DMS53 (cell line): Measurements from ENCODE around the gene RAD54L.
"Not testable (repeated sequence)": the region's sequence is repeated elsewhere in the genome, so short reads cannot be mapped to it uniquely, and the experiment has no call there.

Experiments used
- DNase-seq: peaks from one replicate; lab custom pipeline; 2025; lab: John Stamatoyannopoulos, UW

Gene RAD54L

DNA sequence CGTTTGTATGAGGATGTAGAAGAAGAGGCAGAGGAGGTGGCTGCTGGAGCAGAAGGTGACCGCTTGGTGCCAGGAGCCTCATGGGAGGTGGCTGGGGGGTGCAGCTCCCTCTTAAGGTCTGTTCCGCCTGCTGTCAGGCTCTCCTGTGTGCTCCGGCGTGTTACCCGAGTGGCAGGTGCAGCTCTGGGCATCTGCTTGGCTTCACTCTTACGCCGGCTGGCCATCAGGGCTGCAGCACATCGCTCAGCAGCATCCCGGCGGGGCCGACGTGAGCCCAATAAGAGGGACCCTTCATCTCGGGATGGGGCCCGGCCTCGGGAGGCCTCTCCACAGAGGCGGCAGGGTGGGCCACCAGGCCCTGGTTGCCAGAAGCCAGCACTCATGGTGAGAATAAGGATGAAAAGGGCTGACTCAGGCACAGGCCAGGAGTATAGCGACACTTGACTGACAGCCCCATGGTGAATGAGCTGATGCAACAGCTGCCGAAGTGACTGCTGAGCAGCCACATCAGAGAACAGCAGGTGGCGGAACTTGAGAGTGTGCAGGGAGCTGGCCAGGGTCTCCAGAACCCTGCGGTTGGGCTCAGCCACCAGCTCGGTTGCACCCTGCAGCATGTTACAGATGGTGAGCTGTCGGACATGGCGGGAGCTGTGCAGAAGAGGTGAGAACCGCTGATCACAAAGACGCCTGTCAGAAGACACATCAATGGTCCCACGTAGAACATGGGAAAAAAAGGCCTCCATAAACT, 38.3 kb downstream of the RAD54L start:
- peak; percentile 98 for DNase-seq

GRCh38 chr1:46288485-46289133, 41.0 kb downstream of the RAD54L start:
- DNase-seq: peak; percentile 37

- no peak for DNase-seq
These were observed 41.6 kb downstream of the RAD54L start for GRCh38 chr1:46289134-46289494.

DNA sequence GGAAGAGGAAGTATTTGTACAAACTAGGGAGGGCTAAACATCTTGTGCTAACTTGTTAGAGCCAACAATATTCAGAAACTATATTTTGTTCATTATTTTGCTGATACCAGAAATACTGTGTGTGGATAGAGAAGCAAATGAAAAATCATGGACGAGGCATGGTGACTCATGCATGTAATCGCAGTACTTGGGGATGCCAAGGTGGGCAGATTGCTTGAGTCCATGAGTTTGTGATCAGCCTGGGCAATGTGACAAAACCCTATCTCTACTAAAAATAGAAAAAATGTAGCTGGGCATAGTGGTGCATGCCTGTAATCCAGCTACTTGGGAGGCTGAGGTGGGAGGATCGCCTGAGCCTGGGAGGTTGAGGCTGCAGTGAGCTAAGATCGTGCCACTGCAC, 42.4 kb downstream of the RAD54L start:
- DNase-seq: no peak

- no peak for DNase-seq
These were observed 47.7 kb downstream of the RAD54L start for GRCh38 chr1:46295306-46295705.

DNA sequence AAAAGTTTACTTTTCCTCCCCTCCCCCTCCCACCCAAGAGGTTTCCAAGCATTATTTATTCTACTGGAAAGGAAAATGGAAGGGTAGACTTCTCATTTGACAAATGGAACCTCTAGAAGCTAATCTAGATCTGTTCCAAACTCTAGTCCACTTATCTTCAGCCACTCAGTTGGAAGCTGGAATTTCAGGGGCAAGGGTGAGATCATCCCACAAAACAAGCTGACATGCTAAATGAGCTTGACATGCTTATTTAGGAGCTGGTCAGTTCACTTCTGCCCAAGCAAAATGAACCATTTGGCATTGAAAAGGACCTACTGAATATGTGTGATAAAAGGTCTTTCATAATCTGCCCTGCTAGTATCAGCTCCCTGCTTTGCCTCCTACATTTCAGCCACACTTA, 50.8 kb downstream of the RAD54L start:
- no peak for DNase-seq

DNA sequence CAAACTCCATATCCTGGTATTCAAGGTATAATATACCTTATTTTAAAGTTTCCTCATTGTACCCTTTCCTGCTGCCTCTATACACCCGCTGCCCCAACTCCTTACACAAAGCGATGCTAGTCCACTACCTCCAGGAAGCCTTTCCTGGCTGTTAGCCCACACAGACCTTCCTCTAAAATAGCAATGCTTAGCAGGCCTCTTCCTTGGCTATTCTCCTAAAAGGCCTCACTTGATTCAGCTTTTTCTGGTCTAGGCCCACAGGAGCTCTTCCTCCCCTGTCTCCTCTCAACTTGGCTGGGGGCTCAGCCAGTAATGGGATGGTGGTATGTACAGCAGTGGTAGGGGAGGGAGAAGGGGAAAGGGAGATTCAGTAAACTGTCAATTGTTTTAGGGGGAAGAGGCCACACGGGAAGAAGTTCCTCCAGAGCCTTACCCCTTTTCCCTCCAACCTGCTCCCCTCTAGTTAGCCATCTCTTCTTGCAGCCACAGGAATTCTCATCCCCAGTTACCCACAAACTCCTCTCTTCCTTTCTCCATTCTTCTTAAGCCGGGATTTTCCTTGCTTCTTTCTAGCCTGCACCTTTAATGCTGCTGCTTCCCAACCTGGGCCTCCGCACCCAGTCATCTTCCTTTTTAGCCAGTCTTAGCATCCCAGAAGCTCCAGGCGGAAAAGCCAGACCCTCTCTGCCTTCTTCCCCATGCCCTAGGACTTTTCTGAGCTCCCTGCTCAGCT, 53.3 kb downstream of the RAD54L start:
- no peak for DNase-seq

DNA sequence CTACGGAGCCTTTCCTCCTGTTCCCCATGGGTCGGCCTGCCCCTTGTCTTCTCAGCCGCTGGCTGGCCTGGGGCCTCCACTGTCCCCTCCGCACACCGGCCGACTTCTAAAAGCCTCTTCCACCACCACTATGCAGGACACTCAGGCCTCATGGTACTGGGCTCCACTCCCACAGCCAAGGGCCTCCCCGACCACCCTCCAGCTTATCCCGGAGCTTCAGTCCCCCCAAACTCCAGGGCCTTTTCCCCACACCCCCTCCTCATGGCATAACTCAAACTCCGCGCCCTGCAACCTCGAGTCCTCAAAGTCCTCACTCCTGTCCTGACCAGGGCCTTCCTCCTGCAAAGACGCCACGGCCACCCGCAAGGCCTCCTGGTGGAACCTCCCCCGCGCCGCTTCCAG, 53.8 kb downstream of the RAD54L start:
- no peak for DNase-seq

DNA sequence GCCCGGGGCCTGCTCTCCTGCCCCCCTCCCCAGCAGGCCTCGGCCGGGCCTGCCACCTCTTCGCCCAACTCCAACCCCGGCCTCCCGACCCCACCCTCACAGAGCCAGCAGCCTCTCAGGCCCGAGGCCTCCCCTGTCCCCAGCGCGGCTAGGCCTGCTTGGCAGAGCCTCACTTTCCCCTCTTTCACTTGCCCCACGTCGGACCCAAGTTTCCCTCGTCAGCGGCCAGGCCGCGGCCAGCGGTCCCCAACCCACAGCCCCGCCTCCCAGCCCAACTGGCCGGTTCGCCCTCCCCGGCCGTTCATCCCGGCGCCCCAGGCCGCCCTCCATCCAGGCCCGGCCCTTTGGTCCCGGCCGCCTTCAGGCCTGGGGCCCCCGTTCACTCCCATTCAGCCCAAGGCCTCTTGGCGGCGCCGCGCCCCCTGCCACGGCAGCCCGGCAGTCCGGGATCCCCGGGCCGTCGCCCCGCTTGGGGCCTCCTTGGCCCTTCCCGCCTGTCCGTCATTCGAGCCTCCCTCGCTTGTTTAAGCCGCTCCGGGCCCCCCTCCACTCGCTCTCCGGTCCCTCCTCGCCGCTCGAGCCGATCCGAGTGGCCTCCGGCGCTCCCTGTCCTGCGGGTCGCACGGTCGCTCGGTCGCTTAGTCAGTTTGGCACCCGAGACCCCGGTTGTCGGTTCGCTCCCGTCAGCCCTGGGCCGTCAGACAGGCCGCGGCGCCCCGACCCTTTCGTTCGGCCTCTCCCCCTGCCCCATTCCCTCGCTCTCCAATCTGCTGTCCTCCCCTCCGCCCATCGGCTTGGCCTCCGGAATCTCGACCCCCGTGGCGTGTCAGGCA, 54.5 kb downstream of the RAD54L start:
- peak; percentile 83 for DNase-seq

- DNase-seq: peak; percentile 74
These were observed 55.1 kb downstream of the RAD54L start for GRCh38 chr1:46302641-46303037.

DNA sequence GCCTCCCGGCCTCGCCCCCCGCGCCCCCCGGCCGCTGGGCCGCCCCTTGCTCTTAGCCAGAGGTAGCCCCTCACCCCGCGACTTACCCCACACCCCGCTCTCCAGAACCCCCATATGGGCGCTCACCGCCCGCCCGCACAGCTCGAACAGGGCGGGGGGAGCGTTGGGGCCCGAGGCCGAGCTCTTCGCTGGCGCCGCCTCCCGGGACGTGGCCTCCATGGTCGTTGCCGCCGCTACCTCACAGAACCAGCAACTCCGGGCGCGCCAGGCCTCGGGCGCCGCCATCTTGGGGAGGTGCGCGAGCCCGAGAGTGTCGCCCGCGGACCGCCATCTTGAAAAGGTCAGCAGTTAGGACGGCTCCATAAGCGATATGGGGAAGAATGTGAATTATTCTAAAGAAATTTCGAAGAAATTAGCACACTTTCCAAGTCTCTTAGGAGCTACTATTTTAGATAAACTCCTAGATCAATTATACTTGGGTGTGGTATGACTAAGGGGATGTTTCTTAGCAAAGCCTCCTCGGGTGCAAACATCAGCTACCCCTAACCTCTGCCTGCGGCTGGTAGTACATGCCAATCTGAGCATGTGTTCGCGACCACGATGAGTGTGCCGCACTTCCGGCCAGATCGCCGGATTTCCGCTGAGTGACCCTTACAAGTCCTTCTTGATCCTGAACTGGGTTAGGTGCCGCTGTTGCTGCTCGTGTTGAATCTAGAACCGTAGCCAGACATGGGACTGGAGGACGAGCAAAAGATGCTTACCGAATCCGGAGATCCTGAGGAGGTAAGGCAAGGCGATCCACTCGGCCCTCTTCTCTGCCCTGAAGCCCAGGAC, 55.7 kb downstream of the RAD54L start, which contains the start of the genes LRRC41 and UQCRH:
Gene LRRC41, minus strand, starts transcription at position 579 of the 834 bp plus-strand sequence. Its CDS starts 294 bp downstream, at position 285.
Gene UQCRH, plus strand, starts transcription at position 661 of the 834 bp plus-strand sequence. Its CDS starts 69 bp downstream, at position 730.
- peak; percentile 99 for DNase-seq

DNA sequence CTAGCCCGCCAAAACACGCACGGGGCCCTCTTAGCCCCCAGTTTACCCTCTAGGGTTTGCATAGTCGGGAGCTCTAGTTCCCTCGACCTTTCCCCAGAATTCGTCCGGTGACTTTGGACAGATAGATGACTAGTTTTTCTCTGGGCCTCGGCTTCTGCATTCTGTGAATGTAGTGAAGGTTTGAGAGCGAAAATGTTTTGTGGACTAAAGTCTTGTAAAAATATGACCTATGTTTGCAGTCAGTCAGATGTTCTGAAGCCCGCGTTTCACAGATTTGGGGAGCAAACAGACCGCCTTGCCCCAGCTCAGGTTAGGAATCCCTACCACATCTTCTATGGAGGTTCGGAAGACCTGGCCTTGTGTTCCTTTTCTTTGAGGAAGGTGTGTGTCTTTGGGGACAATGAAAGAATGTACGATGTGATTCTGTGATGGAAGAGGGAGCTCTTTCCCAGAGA, 56.3 kb downstream of the RAD54L start:
- DNase-seq: peak; percentile 66

- no peak for DNase-seq
These were observed 58.6 kb downstream of the RAD54L start for GRCh38 chr1:46306159-46306530.

- no peak for DNase-seq
These were observed 62.0 kb downstream of the RAD54L start for GRCh38 chr1:46309401-46310159.

GRCh38 chr1:46310321-46310720, 62.8 kb downstream of the RAD54L start:
- no peak for DNase-seq

DNA sequence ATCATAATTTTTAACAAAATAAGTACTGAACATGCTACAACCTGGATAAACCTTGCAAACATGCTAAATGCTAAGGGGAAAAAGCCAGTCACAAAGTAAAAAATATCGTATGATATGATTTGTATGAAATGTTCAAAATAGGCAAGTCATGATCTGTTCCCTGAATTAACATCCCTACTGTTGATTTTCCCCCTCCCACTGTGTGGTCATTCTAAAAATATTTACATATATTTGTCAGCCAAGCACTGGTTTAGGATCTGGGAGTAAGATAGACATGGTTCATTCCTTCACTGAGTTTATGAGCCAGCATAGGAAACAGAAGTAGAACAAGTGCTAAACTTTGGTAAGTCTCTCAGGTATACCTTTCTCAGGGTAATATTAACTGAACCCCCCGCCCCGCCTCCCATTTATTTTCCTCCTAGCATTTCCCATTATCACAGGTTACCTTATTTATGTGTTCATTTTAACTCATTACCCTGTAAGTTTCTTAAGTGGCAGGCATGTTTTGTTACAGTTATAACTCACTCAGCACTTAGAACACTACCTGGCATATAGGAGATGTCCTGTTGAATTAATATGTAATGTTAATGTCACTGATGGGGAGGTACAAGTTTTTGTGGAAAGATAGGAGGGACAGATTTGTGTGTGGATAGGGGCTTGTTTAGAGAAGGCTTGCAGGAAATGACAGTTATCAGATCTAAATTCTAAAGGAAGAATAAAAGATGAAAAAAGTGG, 68.3 kb downstream of the RAD54L start:
- DNase-seq: no peak

DNA sequence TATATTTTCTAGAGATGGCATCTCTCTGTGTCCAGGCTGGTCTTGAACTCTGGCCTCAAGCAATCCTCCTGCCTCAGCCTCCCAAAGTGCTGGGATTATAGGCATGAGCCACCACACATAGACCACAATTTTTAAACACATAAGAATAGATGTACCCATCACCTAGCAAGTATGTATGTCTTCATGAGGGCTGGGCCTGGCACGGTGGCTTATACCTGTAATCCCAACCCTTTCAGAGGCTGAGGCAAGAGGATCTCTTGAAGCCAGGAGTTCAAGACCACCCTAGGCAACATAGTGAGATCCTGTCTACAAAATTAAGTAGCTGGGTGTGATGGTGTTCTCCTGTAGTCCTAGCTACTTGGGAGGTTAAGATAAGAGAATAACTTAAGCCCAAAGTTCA, 69.8 kb downstream of the RAD54L start:
- no peak for DNase-seq

- not testable (repeated sequence) for DNase-seq
These were observed 71.7 kb downstream of the RAD54L start for GRCh38 chr1:46319301-46319700.
